SH-SY5Y (cell line): ENCODE results near the gene CTDNEP1.

Experiments
- GATA2 ChIP-seq: IDR thresholded peaks from 2 replicates; pipeline ENCODE4 v1.6.1; 2011; ENCODE audit warnings: mild to moderate bottlenecking, low read depth, low read length
- GATA3 ChIP-seq: IDR thresholded peaks from 2 replicates; pipeline ENCODE4 v1.6.1; 2011; ENCODE audit warnings: low read depth, mild to moderate bottlenecking, low read length, moderate library complexity

CTDNEP1 gene

DNA sequence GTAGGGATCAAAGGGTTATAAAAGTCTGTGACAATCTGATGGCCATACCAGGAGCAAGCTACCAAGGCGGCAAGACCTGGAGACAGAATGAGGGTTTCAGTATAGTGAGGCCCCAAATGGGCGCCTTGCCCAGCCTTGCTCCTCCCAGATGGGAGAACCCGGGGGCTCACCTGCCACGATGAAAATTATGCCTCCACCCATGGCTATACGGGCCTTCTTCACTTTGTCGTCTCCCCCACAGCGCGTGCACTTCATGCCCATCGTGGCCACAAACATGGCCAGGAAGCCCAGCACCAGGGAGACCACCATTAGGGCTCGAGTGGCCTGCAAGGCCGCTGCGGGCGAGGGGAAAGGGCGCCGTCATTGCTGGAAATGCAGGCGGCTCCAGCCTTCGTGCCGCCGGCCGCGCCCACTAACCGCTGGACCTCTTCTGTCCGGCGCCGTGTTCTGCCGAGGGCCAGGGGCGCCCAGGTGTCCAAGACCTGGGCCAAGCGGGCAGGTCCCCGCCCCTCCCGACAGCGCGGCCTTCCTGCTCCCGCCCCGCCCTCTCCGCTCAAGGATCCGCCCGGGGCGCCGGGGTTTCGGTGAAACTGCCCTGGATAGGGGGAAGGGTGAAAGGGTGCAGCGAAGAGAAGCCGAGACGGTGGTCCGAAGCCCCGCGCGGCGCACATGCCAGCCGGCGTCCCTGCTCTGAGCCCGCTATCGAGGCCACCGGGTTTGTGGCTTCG, 9.3 kb upstream of the CTDNEP1 start:
- no peak for TF ChIP-seq GATA3
- TF ChIP-seq GATA2: no peak

DNA sequence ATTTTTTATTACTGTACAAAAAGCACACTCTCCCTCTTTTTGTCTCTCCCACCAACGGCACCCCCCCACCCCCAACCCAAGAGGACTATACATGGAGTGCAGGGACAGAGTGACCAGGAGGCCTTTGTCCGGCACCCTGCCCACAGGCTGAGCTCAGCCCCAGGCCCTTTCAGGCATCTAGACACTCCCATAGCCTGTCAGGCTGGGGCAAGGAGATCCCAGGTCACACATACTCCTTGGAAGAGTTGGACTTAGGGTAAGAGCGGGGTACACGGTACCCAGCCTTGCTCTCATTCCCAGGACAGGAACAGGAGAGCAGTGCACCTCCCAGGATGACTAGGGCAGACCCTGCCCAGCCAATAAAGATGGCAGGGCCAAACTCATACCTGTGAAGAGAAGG, 8.6 kb upstream of the CTDNEP1 start:
- TF ChIP-seq GATA3: no peak
- no peak for TF ChIP-seq GATA2

DNA sequence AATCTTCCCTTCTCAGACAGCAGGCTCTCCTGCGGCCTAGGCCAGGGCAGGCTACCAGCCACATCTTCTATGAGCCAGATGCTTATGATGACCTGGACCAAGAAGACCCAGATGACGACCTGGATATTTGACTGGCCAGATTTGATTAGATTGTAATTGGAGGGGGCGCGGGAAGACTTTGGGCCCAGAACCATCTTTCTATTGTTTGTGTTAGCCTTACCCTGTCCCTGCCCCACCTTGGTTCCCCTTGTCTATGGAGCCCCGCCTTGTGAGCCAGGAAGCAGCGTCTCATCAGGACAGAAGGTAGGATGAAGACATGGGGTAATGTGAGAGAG, 8.0 kb upstream of the CTDNEP1 start:
- TF ChIP-seq GATA3: no peak
- TF ChIP-seq GATA2: no peak

DNA sequence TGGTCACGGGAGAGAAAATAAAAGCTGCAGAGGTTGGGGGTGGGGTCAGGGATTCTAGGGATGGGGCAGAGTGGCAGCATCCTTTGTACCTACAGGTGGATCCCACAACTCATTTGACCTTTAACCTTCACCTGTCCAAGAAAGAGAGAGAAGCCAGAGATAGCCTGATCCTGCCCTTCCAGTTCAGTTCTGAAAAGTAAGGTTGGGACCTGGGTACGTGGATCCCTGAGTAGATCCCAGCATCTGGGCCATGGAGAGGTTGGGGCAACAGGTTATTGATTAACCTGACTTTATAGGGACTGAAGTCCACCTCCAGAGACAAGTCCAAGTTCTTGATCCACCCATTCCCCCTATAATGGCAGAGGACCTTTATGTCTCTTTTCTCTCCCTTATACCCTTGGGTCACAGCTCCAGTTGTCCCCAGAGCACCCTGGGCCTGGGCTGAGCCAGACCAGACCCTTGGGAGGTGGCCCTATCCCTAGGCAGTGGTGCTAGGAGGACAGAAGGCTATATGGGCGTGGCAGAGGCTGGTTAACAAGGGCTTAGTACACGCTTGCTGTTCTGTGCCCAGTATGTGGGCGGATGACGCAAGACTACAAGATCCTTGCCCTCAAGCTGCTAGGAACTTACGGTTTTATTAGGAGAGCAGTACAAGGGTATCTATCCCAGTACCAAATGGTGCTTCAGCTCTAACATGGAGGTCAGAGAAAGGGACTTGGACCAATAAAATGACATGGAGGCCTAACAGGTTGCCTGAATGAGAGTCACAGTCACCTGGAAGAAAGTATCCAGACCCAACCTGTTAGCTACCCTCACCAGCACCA, 7.4 kb upstream of the CTDNEP1 start:
- TF ChIP-seq GATA2: no peak
- TF ChIP-seq GATA3: no peak

DNA sequence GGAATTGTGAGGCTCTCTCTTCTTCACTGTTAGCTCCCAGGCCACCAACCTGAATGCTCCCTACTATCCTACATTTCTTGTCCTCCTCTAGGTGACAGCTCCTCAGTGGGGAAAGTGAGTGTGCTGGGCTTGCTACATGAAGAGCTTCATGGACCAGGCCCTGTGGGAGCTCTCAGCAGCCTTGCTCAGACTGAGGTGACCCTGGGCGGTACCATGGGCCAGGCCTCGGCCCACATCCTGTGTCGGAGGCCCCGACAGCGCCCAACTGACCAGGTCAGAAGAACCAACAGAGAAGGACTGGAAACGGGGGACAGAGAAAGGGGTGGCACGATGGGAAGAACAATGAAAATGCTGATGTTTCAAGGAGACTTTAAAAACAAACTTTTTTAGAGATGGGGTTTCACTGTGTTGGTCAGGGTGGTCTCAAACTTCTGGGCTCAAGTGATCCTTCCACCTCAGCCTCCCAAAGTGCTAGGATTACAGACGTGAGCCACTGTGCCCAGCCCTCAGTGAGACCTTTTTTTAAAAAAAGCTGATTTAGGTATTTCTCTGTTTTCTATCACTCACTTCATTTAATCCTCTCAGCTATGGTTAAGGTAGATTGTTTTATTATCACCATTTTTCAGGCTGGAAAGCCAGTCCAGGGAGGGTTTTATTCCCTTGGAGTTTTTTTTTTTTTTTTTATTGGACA, 5.4 kb upstream of the CTDNEP1 start:
- no peak for TF ChIP-seq GATA3
- no peak for TF ChIP-seq GATA2

DNA sequence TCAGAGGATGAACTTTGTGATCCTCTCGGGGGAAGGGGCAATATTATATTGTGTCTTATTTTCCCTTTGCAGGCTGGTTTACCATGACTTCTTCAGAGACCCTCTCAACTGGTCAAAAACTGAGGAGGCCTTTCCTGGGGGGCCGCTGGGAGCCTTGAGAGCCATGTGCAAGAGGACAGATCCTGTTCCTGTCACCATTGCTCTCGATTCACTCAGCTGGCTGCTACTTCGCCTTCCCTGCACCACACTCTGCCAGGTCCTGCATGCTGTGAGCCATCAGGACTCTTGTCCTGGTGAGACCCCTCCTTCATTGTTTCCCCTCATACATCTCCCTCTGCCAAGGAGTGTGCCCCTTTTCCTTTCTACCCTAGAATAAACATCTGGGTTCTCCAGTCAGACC, 3.0 kb upstream of the CTDNEP1 start:
- TF ChIP-seq GATA3: no peak

DNA sequence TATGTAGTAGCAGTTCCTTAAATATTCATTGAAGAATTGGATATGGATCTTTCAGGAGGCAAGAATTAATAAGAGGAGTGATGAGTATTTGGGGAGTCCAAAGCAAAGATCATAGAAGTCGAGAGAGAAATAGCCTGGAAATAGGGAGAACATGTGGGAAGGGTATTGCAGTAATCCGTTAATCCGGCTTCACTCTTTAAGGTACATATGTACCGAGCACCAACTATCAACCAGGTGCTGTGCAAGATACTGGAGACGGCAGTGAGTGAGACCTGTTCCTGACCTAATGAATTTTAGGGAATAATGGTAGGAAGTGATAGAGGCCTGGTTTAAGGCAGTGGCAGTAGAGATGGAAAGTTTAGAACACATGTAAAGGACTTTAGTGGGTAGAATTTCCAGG, 1.5 kb upstream of the CTDNEP1 start:
- TF ChIP-seq GATA3 (no peak), GATA2 (no peak)

DNA sequence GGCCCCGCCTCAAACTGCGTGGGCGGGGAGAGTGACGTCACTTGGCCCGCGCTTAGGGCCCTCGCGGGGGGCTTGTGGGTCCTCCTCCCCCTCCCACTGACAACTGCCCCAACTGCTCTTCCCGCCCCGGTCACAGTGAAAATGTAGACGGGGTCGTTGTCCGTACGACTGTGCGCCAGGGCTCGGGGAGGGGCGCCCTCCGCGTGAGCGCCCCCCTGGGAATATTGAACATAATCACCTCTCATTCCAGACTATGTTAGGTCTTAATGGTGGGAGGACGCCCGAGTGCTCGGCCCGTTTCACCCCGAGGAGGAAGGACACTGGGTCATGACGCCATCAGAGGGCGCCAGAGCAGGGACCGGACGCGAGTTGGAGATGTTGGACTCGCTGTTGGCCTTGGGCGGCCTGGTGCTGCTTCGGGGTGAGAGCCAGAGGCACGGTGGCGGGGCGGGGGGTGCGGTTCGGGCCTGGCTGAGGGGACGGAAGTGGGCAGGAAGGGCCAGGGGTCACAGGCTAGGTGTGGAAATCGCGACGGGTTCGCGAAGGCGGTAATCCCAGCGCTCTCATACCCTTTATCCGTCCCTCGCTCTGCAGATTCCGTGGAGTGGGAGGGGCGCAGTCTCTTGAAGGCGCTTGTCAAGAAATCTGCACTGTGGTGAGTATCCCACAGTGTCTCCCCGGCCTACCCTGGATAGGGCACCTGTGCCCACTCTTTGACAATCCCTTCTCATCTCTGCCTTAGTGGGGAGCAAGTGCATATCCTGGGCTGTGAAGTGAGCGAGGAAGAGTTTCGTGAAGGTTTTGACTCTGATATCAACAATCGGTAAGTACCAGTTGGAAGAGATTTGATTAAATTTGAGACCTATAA, 876 bp upstream of the CTDNEP1 start, which contains the start of gene ELP5:
Gene ELP5, plus strand, starts transcription at position 40 of the 868 bp plus-strand sequence. Its CDS starts 336 bp downstream, at position 376.
- TF ChIP-seq GATA3: no peak
- TF ChIP-seq GATA2: no peak

DNA sequence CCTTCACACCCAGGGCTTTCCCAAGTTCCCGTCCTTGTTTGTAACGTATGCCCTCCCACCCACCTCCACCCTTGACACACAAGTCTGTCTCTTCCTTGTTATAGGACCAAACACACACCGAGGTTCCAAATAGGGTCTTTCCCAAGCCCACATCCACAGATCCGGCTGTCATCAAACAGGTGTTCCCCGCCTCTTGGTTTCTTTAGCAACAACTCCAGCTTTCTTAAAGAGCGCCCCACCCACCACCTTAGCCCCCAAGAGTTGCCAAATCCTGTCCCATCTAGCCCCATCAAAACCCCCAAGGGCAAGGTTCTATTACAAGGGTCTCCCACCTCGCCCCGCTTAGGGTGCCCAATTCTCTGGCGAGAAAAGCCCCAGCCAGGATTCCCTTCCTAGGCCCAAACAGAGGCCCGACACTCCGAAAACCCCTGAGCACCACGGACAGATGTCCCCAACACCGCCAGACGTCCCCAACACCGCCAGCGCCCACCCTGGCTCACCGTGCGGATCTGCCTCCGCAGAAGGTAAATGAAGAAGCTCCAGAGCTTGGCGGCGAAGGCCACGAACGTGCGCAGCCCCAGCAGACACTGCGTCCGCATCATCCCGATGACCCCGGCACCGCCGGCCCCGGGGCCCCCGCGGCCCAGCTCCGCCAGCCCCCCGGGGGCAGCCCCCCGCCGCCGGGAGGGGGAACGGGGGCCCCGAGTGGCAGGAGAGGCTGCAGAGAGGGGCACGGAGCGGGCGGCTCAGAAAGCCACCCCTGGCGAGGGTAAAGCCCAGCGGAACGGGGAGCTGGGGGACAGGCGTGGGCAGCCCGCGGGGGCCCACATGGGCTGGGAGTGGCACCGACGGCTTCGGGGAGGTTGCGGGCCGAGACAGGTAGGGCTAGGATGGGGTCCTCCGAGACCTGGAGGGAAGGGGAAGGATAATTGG, 573 bp downstream of the CTDNEP1 start:
- TF ChIP-seq GATA3 (no peak), GATA2 (no peak)

DNA sequence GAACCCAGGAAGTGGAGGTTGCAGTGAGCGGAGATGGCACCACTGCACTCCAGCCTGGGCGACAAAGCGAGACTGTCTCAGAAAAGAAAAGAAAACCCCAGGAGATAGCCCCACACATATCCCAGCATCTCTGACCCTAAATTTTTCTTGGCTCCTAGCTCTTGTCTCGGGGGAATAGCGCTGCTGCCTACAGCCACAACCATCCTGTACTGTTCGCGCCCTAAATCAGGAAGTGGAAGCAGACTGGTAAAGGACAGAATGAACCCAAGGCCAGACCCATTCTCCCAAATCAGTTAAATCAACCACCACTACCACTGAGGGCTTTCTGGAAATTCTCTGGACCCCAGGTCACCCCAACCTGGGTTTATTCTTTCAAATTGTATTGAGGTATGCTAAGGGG, 1.7 kb downstream of the CTDNEP1 start:
- TF ChIP-seq GATA3: no peak
- TF ChIP-seq GATA2: no peak

DNA sequence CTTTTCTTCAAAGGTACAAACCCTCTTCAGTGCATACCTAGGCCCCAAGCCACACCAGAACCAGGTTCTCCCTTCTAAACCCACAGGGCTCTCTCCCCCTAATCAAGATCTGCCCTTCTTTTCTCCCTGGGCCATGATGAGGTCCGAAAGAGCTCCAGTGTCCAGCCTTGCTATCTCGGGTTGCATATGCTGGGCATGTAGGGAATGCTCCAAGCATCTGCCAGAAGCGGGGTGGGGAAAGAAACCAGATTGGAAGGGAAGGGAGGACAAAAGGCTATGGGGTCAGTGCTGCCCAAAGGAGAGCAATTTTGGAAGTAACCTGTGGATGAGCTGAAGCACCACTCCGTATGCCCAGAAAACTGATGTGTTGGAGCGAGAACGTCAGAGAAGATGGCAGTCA, 2.3 kb downstream of the CTDNEP1 start:
- no peak for TF ChIP-seq GATA2
- no peak for TF ChIP-seq GATA3

DNA sequence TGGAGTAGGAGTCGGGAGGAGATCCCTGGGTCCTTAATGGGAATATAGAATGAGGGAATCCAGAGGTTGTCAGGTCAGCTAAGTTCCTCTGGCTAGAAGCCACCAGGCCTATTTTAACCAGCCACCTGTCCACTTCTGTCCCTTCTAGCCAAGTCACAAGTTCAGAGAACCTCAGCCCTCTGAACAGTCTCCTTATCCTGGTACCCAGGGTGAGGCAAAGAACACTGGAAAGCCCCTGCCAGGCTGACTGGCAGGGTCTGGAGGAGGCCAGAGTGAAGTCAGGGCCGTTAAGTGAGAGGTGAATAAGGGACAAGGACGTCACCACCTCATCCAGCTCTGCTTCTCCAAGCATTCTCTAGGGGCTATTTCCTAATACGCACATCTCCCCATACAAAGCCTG, 2.7 kb downstream of the CTDNEP1 start:
- TF ChIP-seq GATA2 (no peak), GATA3 (no peak)

DNA sequence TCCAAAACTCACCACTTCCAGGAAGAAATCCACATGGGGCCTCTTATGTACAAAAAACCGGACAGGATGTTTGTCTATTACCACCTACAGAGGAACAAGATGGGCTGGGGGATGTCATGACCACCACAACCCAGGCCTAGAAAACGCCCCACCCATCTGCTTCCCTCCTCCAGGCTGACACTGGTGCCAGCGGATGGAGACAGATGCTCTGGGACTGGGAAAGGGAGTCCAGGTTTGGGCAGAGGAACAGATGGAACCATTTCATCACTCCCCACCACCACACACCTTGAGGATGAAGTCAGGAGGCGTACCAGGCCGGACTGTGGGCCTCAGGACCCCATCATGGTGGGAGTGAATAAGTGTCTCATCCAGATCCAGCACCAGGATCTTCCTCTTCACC, 4.8 kb downstream of the CTDNEP1 start:
- TF ChIP-seq GATA3 (no peak), GATA2 (no peak)

DNA sequence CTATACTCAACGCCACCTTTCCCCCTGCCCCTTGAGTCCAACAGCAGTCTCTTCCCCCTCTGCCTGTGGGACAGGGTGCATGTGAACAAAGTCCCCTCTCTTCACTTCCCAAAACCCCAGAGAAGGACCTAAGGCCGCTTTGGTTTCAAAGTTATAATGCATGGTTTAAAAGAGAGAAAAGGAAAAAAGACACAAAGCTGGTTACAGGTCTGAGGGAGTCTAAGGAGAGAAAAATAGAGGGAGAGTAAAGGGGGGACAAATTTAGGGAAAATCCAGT, 8.1 kb downstream of the CTDNEP1 start:
- TF ChIP-seq GATA3 (no peak), GATA2 (no peak)
